A673 (cell line): ENCODE data around the gene SSTR4. TPM values are rescaled to one million over a fixed set of nuclear protein-coding genes. Genes with fewer than 3 reads are reported as not detected.

Source experiments
- BruUV-seq: library from RNA; stranded (reverse); fragments of 400-500 nt; replicated peaks from 2 replicates; lab custom pipeline; 2021; lab: Mats Ljungman, UMichigan
- CTCF ChIA-PET: fragments of 300-600 bp; sonication (Branson Sonifier 250); formaldehyde crosslinking; loops from one replicate; lab custom pipeline; 2022; ENCODE audit warnings: antibody characterized with exemption; lab: Charles Lee
- POLR2A ChIA-PET: fragments of 300-600 bp; sonication (Branson Sonifier 250); formaldehyde crosslinking; loops from one replicate; lab custom pipeline; 2022; ENCODE audit warnings: antibody characterized with exemption; ENCODE audit not compliant: low non-redundant PET; lab: Charles Lee
- DNase-seq: peaks from one replicate; pipeline ENCODE4 v3.0.0-alpha.2; 2015; ENCODE audit warnings: low spot score
- H3K27ac ChIP-seq: fragments of 200-600 bp; sonication (generic); 2 replicates; pipeline ENCODE4 v1.5.1; 2016; ENCODE audit warnings: mixed run types, low read depth, mild to moderate bottlenecking, mixed read lengths, antibody characterized with exemption, low read length; ENCODE audit not compliant: poor library complexity, severe bottlenecking
- H3K27me3 ChIP-seq: fragments of 200-600 bp; sonication (generic); replicated peaks from 2 replicates; pipeline ENCODE4 v1.6.1; 2017; ENCODE audit warnings: mixed run types, low read depth, mild to moderate bottlenecking, mixed read lengths, antibody characterized with exemption, low read length; ENCODE audit not compliant: insufficient read depth, poor library complexity
- H3K36me3 ChIP-seq: fragments of 200-600 bp; sonication (generic); 2 replicates; pipeline ENCODE4 v1.6.1; 2016; ENCODE audit warnings: mixed run types, mild to moderate bottlenecking, mixed read lengths, antibody characterized with exemption, low read length; ENCODE audit not compliant: insufficient read depth, poor library complexity, severe bottlenecking
- H3K4me1 ChIP-seq: fragments of 200-600 bp; sonication (generic); 2 replicates; pipeline ENCODE4 v1.6.1; 2017; ENCODE audit warnings: mixed run types, mild to moderate bottlenecking, mixed read lengths, antibody characterized with exemption, low read length; ENCODE audit not compliant: insufficient read depth, poor library complexity, severe bottlenecking
- H3K4me3 ChIP-seq: fragments of 200-600 bp; sonication (generic); 2 replicates; pipeline ENCODE4 v1.5.1; 2016; ENCODE audit warnings: low read depth, mixed run types, mild to moderate bottlenecking, mixed read lengths, low read length; ENCODE audit not compliant: poor library complexity, severe bottlenecking
- H3K9me3 ChIP-seq: fragments of 200-600 bp; sonication (generic); 2 replicates; pipeline ENCODE4 v1.6.1; 2016; ENCODE audit warnings: mixed run types, low read depth, mild to moderate bottlenecking, mixed read lengths, antibody characterized with exemption, low read length; ENCODE audit not compliant: poor library complexity, severe bottlenecking
- CTCF ChIP-seq: fragments of 300-800, 200-600 bp; sonication (generic); conservative IDR thresholded peaks from 2 replicates; pipeline ENCODE4 v1.5.1; 2017; ENCODE audit warnings: low read depth, mild to moderate bottlenecking, antibody characterized with exemption, low read length, moderate library complexity, mixed read lengths
- EZH2 ChIP-seq: fragments of 200-600 bp; sonication (generic); IDR thresholded peaks from 2 replicates; pipeline ENCODE4 v1.6.1; 2017; ENCODE audit warnings: borderline replicate concordance, low read depth, mild to moderate bottlenecking, mixed read lengths, antibody characterized with exemption, low read length; ENCODE audit not compliant: poor library complexity, severe bottlenecking
- intact Hi-C: fragments of 100-400 bp; cut with micrococcal nuclease; formaldehyde crosslinking; loops from one replicate; pipeline ENCODE4 v1.10.0; 2022; ENCODE audit not compliant: unreplicated experiment
- total RNA-seq: library from RNA; stranded (reverse); gene quantifications from 2 replicates; pipeline ENCODE4 v1.2.3, GENCODE V29; 2021

SSTR4 gene
- total RNA-seq, 1 experiment from 2014 or later = not detected

- TF ChIP-seq CTCF = no peak
- no peak for TF ChIP-seq EZH2
- Histone ChIP-seq H3K4me3 (no peak overlapping the region), H3K27me3 (no peaks in the 10 kb centered on the region), H3K27ac (no peak overlapping the region), H3K9me3 (no peaks in the 10 kb centered on the region), H3K4me1 (no peaks in the 10 kb centered on the region), H3K36me3 (no peaks in the 10 kb centered on the region)
- ChIA-PET POLR2A (no interaction called here), CTCF (no interaction called here)
- no peak for DNase-seq
- no TSS peak for BruUV-seq
- intact Hi-C loops = no loop called here
Measured at GRCh38 chr20:23009636-23010035, 25.5 kb upstream of the SSTR4 start.

GRCh38 chr20:23010096-23010495, 25.0 kb upstream of the SSTR4 start:
- DNase-seq = no peak
- ChIA-PET CTCF (no interaction called here), POLR2A (no interaction called here)
- H3K9me3 ChIP-seq = no peaks in the 10 kb centered on the region
- H3K4me1 ChIP-seq = no peaks in the 10 kb centered on the region
- H3K27me3 ChIP-seq = no peaks in the 10 kb centered on the region
- no TSS peak for BruUV-seq
- no peaks in the 10 kb centered on the region for H3K36me3 ChIP-seq
- intact Hi-C loops = no loop called here
- no peak overlapping the region for H3K27ac ChIP-seq
- no peak for TF ChIP-seq CTCF
- TF ChIP-seq EZH2 = no peak
- no peak overlapping the region for H3K4me3 ChIP-seq

- Histone ChIP-seq H3K27ac (no peak overlapping the region), H3K27me3 (no peaks in the 10 kb centered on the region), H3K4me1 (no peaks in the 10 kb centered on the region), H3K36me3 (no peaks in the 10 kb centered on the region), H3K4me3 (no peak overlapping the region), H3K9me3 (no peaks in the 10 kb centered on the region)
- no TSS peak for BruUV-seq
- no peak for DNase-seq
- TF ChIP-seq EZH2 (no peak), CTCF (no peak)
- POLR2A ChIA-PET = no interaction called here
- intact Hi-C loops = no loop called here
- CTCF ChIA-PET = no interaction called here
Measured at GRCh38 chr20:23011008-23011721, 23.9 kb upstream of the SSTR4 start.
